Nephron progenitor cell (in vitro differentiated cells): ENCODE data around the gene NBAS.
"Not testable (repeated sequence)": the region's sequence is repeated elsewhere in the genome, so short reads cannot be mapped to it uniquely, and the experiment has no call there.

ENCODE experiments used
- DNase-seq: peaks from one replicate; pipeline ENCODE4 v3.0.0; 2021
- H3K27ac Mint-ChIP-seq: 2 replicates; pipeline ENCODE4 v1.8.0; 2021; ENCODE audit warnings: mild to moderate bottlenecking, moderate library complexity, mixed read lengths
- H3K27me3 Mint-ChIP-seq: 2 replicates; pipeline ENCODE4 v1.8.0; 2021; ENCODE audit warnings: mild to moderate bottlenecking, low read depth, mixed read lengths; ENCODE audit not compliant: poor library complexity
- H3K36me3 Mint-ChIP-seq: 2 replicates; pipeline ENCODE4 v1.8.0; 2021; ENCODE audit warnings: low read depth, mixed read lengths
- H3K4me1 Mint-ChIP-seq: 2 replicates; pipeline ENCODE4 v1.8.0; 2021; ENCODE audit warnings: mixed read lengths
- H3K4me3 Mint-ChIP-seq: 2 replicates; pipeline ENCODE4 v1.8.0; 2021; ENCODE audit warnings: mild to moderate bottlenecking, moderate library complexity, mixed read lengths
- H3K9me3 Mint-ChIP-seq: 2 replicates; pipeline ENCODE4 v1.8.0; 2021; ENCODE audit warnings: mild to moderate bottlenecking, moderate library complexity, mixed read lengths
- CTCF ChIP-seq: fragments of 200-600 bp; sonication (generic); IDR thresholded peaks from 2 replicates; pipeline ENCODE4 v1.5.0; 2021; ENCODE audit warnings: antibody characterized with exemption

The NBAS gene

GRCh38 chr2:15446961-15447360 is 114.2 kb downstream of the NBAS start:
- no peak for DNase-seq
- TF ChIP-seq CTCF, result no peak
- Mint-ChIP-seq H3K27me3 (no peaks in the 10 kb centered on the region), H3K27ac (no peak overlapping the region), H3K9me3 (peaks cover 22% of the 10 kb centered on the region), H3K36me3 (peaks cover 60% of the 10 kb centered on the region), H3K4me1 (peaks cover 4% of the 10 kb centered on the region), H3K4me3 (no peak overlapping the region)

- peaks cover 4% of the 10 kb centered on the region for H3K4me1 Mint-ChIP-seq
Observed at GRCh38 chr2:15445891-15446562, 115.1 kb downstream of the NBAS start.

GRCh38 chr2:15439768-15440524 is 121.2 kb downstream of the NBAS start:
- not testable (repeated sequence) for H3K4me3 Mint-ChIP-seq, H3K27ac Mint-ChIP-seq, DNase-seq, H3K27me3 Mint-ChIP-seq
- Mint-ChIP-seq H3K4me1 (peaks cover 12% of the 10 kb centered on the region), H3K36me3 (peaks cover 56% of the 10 kb centered on the region), H3K9me3 (peaks cover 36% of the 10 kb centered on the region)

More at GRCh38 chr2:15445891-15446562, 115.1 kb downstream of the NBAS start:
- Mint-ChIP-seq H3K27ac (no peak overlapping the region), H3K36me3 (peaks cover 56% of the 10 kb centered on the region), H3K27me3 (no peaks in the 10 kb centered on the region), H3K4me3 (no peak overlapping the region), H3K9me3 (peaks cover 23% of the 10 kb centered on the region)
- no peak for DNase-seq
- no peak for TF ChIP-seq CTCF

GRCh38 chr2:15439366-15439765 is 121.8 kb downstream of the NBAS start:
- peaks cover 36% of the 10 kb centered on the region for H3K9me3 Mint-ChIP-seq
- DNase-seq, H3K27ac Mint-ChIP-seq, H3K4me3 Mint-ChIP-seq, H3K27me3 Mint-ChIP-seq: not testable (repeated sequence)
- H3K36me3 Mint-ChIP-seq, result peaks cover 56% of the 10 kb centered on the region
- H3K4me1 Mint-ChIP-seq, result peaks cover 12% of the 10 kb centered on the region

GRCh38 chr2:15436195-15436594 is 124.9 kb downstream of the NBAS start:
- Mint-ChIP-seq H3K27ac (no peak overlapping the region), H3K36me3 (peaks cover 38% of the 10 kb centered on the region), H3K9me3 (peaks cover 26% of the 10 kb centered on the region), H3K4me1 (peaks cover 20% of the 10 kb centered on the region), H3K27me3 (peaks cover 3% of the 10 kb centered on the region), H3K4me3 (no peak overlapping the region)
- DNase-seq, result no peak
- no peak for TF ChIP-seq CTCF

DNA sequence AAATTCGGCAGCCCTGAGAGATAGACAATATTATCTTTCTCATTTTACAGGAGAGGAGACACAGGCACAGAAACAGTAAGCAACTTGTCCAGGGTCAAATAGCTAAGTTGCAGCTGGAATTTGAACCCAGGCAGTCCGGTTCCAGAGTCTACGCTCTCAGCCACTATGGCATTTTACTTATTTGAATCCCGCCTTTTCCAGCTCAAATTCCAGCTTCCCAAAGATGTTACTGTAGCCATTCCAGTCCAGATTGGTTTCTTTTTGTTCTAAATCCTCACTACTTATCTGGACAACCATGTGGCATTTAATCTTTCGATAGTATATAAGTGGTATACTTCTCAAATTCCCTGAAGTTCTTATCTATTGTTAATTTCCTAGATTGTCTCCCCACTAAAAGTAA is 125.7 kb downstream of the NBAS start:
- Mint-ChIP-seq H3K4me1 (peaks cover 20% of the 10 kb centered on the region), H3K9me3 (peaks cover 20% of the 10 kb centered on the region), H3K27me3 (peaks cover 3% of the 10 kb centered on the region), H3K27ac (peak overlapping the region; percentile 24), H3K4me3 (no peak overlapping the region), H3K36me3 (peaks cover 32% of the 10 kb centered on the region)
- no peak for DNase-seq
- no peak for TF ChIP-seq CTCF
